ENCODE data around the gene PSMB2. TPM values are rescaled to one million over a fixed set of nuclear protein-coding genes. Genes with fewer than 3 reads are reported as not detected.
A peak's percentile ranks its signal among the peaks of the same experiment; 100 is the strongest.

The PSMB2 gene
- total RNA-seq, 1 donor from 2014 or later = 39.9 TPM

DNA sequence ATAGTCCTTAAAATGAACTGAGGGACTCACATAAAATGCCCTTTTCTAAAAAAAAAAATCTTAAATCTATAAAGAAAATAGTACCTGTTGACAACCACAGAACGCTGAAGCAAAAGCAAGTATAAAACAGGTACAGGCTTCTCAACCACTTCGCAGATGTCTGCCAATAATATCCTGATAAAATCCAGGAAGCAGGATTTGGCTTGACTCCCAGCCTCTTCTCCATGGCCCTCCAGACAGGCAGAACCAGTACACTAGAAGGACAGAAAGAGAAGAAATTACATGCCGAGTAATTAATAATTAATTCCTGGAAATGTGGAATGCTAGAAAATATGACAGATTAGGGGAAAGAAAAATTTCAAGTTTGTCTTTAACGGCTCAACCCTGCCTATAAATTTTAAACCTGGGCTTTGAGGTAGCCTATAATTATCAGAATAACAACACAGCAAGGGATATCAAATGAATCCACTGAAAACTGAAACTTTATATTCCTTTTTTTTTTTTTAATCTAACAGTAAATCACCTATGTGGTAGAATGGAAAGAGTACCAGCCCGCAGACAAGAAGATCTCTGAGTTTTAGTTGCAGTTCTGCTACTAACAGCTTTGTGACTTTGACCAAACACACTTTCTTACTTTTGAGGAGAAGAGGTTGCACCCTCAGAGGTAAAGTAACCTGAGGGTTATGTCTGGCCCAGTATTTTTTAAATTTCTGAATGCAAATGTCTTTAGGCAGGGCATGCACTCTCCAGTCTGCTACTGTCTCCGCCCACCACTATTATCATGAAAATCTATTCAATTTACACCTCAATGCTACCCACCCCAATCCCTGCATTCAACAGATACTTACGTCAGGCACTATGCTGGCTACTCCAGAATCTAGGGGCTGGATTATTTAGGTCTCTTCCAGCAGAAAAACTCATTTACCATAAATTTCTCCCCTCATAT is 86.8 kb downstream of the PSMB2 start:
- peaks cover 62% of the 10 kb centered on the region for H3K4me1 ChIP-seq
- H3K27me3 ChIP-seq (ENCODE audit: low read depth) = no peaks in the 10 kb centered on the region
- intact Hi-C loops (cut with micrococcal nuclease) = no loop called here
- TF ChIP-seq, protein P1, sequence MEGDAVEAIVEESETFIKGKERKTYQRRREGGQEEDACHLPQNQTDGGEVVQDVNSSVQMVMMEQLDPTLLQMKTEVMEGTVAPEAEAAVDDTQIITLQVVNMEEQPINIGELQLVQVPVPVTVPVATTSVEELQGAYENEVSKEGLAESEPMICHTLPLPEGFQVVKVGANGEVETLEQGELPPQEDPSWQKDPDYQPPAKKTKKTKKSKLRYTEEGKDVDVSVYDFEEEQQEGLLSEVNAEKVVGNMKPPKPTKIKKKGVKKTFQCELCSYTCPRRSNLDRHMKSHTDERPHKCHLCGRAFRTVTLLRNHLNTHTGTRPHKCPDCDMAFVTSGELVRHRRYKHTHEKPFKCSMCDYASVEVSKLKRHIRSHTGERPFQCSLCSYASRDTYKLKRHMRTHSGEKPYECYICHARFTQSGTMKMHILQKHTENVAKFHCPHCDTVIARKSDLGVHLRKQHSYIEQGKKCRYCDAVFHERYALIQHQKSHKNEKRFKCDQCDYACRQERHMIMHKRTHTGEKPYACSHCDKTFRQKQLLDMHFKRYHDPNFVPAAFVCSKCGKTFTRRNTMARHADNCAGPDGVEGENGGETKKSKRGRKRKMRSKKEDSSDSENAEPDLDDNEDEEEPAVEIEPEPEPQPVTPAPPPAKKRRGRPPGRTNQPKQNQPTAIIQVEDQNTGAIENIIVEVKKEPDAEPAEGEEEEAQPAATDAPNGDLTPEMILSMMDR (IDR thresholded peaks at IDR 0.05; ENCODE audit: borderline replicate concordance) = no peak
- H3K36me3 ChIP-seq = peaks cover 38% of the 10 kb centered on the region
- H3K9me3 ChIP-seq (replicated peaks) = no peaks in the 10 kb centered on the region
- H3K27ac ChIP-seq (replicated peaks) = peak overlapping the region; percentile 39
- DNase-seq = no peak
- H3K4me3 ChIP-seq = no peak overlapping the region

DNA sequence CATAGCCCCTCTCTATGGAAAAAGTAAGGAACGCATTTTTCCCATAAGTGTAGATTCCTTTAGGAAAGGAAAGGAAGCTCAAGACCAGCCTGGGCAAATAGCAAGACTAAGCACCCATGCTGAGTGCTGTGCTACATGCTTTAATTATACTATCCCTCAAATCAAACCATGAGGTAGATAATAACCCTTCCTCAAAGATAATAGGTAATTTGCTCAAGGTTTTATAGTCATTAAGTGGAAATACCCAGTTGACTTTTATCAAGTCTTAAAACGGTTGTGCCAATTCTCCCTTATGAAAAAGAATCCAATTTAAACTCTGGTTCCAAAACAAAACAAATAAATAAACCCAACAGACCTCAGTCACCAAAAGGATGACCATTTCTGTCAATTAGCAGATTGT is 87.5 kb downstream of the PSMB2 start:
- no peak for DNase-seq
- TF ChIP-seq, protein P1 (IDR thresholded peaks at IDR 0.05; ENCODE audit: borderline replicate concordance) = no peak
- intact Hi-C loops (cut with micrococcal nuclease) = no loop called here
- Histone ChIP-seq H3K9me3 (replicated peaks) (no peaks in the 10 kb centered on the region), H3K27ac (replicated peaks) (peak overlapping the region; percentile 39), H3K4me3 (no peak overlapping the region), H3K4me1 (peaks cover 56% of the 10 kb centered on the region), H3K36me3 (peaks cover 38% of the 10 kb centered on the region), H3K27me3 (ENCODE audit: low read depth) (no peaks in the 10 kb centered on the region)

Other genes with a start within 250 kb of the PSMB2 start
- 64.3 TPM for gene KIAA0319L, start 84.1 kb downstream of the PSMB2 start, total RNA-seq
- 26.1 TPM for gene NCDN, start 83.7 kb downstream of the PSMB2 start, total RNA-seq
- 0.30 TPM for gene TFAP2E, start 68.2 kb downstream of the PSMB2 start, total RNA-seq
- 9.8 TPM for gene C1orf216, start 77.4 kb upstream of the PSMB2 start, total RNA-seq
- 0.49 TPM for gene CLSPN, start 128.5 kb upstream of the PSMB2 start, total RNA-seq
- 14.6 TPM for gene AGO4, start 166.5 kb upstream of the PSMB2 start, total RNA-seq
- gene AGO1, start 241.7 kb upstream of the PSMB2 start, total RNA-seq = 18.8 TPM

All from left ventricle myocardium inferior (tissue), 1 donor.